Prostate gland (tissue), 2 donors: ENCODE measurements around the gene SRRM2. TPM values are rescaled to one million over a fixed set of nuclear protein-coding genes. Genes with fewer than 3 reads are reported as not detected.

ENCODE experiments used
- DNase-seq: peaks from one replicate; pipeline ENCODE4 v3.0.0-alpha.2; 2019; ENCODE audit warnings: low spot score
- H3K27ac ChIP-seq, 2 donors: fragments of 200-600 bp; sonication (generic); 2 replicates each; pipeline ENCODE4 v1.5.1; 2017 to 2019
- H3K27me3 ChIP-seq: fragments of 200-600 bp; sonication (generic); replicated peaks from 2 replicates; pipeline ENCODE4 v1.5.1; 2019; ENCODE audit not compliant: insufficient read depth
- H3K36me3 ChIP-seq, 2 donors: fragments of 200-600 bp; sonication (generic); 1 replicate in 1 of 2; 2 replicates in 1 of 2; pipeline versions ENCODE4 v1.5.1 to v1.8.1; 2017 to 2019
- H3K4me1 ChIP-seq: fragments of 200-600 bp; sonication (generic); replicated peaks from 2 replicates; pipeline ENCODE4 v1.5.1; 2019
- H3K4me3 ChIP-seq, 2 donors: fragments of 200-600 bp; sonication (generic); 2 replicates each; pipeline ENCODE4 v1.5.1; 2017 to 2019
- H3K9me3 ChIP-seq: fragments of 200-600 bp; sonication (generic); 2 replicates; pipeline ENCODE4 v1.5.1; 2017
- POLR2A ChIP-seq: fragments of 450-650 bp; IDR thresholded peaks from one replicate; pipeline ENCODE4 v1.6.1; 2016; ENCODE audit warnings: antibody characterized with exemption, mild to moderate bottlenecking
- POLR2AphosphoS5 ChIP-seq: sonication (generic); formaldehyde crosslinking; IDR thresholded peaks from one replicate; pipeline ENCODE4 v1.6.1; 2017; ENCODE audit warnings: antibody characterized with exemption
- WGBS: methylation state at CpG from one replicate; pipeline ENCODE4 v1.1.5; 2018; 5-methylcytosine and 5-hydroxymethylcytosine counted together
- intact Hi-C: fragments of 100-400 bp; cut with DNase I; formaldehyde crosslinking; loops from one replicate; pipeline ENCODE4 v1.14.2; 2022
- total RNA-seq, 2 donors: library from RNA; depleted of rRNA; stranded (reverse); fragments of >200 nt; gene quantifications; one replicate each; pipeline ENCODE4 v1.1.0, GENCODE V29; 2016
- TF ChIP-seq, protein P1 (sequence below), 4 experiments: fragments of 200-600 bp in 2 of 4; fragments of 450-650 bp in 2 of 4; sonication (generic) in 2 of 4; IDR thresholded peaks; 1 replicate in 3 of 4; 2 replicates in 1 of 4; pipeline ENCODE4 v1.5.1; 2016 to 2019; ENCODE audit warnings: antibody characterized with exemption in 4 of 4, mild to moderate bottlenecking in 2 of 4, moderate library complexity in 2 of 4

The SRRM2 gene
- total RNA-seq, 2 donors from 2014 or later, result 287 to 714 TPM

DNA sequence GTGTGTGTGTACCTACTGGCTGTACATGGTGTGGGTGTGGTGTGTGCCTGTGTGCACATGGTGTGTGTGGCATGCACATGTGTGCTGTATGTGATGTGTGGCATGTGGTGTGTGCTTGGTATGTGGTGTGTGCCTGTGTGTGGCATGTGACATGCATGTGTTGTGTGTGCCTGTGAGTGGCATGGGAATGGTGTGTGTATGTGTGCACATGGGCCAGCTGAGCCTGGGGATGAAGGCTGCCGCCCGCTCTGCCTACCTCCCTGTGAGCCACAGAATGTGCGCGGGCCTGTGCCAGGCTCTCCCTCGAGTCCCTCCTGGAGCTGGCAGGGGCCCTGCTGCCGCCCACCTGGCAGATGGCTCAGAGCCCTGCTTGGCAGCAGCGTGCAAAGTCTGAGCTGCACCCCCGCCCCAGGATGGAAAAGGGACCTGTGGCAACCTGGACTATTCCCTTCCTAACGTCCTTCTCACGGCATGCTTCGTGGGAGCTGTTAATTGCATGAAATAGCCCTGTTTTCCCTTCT lies 41.7 kb upstream of the SRRM2 start:
- no peak for DNase-seq
- TF ChIP-seq POLR2AphosphoS5 (no peak), POLR2A (no peak)
- TF ChIP-seq, protein P1, sequence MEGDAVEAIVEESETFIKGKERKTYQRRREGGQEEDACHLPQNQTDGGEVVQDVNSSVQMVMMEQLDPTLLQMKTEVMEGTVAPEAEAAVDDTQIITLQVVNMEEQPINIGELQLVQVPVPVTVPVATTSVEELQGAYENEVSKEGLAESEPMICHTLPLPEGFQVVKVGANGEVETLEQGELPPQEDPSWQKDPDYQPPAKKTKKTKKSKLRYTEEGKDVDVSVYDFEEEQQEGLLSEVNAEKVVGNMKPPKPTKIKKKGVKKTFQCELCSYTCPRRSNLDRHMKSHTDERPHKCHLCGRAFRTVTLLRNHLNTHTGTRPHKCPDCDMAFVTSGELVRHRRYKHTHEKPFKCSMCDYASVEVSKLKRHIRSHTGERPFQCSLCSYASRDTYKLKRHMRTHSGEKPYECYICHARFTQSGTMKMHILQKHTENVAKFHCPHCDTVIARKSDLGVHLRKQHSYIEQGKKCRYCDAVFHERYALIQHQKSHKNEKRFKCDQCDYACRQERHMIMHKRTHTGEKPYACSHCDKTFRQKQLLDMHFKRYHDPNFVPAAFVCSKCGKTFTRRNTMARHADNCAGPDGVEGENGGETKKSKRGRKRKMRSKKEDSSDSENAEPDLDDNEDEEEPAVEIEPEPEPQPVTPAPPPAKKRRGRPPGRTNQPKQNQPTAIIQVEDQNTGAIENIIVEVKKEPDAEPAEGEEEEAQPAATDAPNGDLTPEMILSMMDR (IDR thresholded peaks at IDR 0.05), result no peak
- Histone ChIP-seq H3K4me3 (no peak overlapping the region), H3K27ac (no peak overlapping the region), H3K9me3 (no peaks in the 10 kb centered on the region), H3K4me1 (no peaks in the 10 kb centered on the region), H3K27me3 (no peaks in the 10 kb centered on the region), H3K36me3 (no peaks in the 10 kb centered on the region)
- WGBS, result 37% methylated on average over 11 of the region's 11 CpGs
- intact Hi-C loops, result no loop called here

DNA sequence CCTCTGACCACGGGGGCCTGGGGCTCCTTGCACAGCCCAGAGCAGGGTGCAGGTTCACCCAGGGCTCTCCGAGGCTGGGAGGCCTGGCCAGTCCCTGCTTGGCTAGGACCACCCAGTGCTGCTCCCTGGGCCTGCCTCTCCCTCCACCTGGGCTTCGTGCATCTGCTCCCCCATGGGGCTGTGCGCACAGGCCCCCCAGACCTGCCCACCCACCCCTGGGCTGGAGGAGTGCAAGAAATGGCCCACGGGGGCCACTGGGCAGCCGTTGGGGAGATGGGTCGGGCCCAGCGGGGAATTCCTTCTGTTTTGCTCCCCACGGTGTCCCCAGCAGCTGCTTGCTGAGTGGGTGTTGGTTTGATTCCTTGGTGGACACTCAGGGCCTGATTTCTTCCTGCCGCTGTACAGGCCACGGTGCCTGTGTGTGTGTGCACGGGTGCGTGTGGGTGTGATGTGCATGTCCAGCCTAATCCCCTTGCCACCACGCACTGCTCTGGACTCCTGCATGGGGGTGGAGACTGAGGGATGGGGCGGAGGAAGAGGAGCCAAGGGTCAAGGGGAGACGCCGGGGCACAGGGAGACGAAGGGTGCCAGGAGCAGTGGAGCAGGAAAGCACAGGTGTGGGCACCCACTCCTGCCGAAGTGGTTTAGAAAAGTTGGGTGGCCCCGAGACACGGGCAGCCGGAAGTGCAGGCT lies 40.9 kb upstream of the SRRM2 start:
- no peaks in the 10 kb centered on the region for H3K36me3 ChIP-seq
- TF ChIP-seq, protein P1 (IDR thresholded peaks at IDR 0.05), result no peak
- TF ChIP-seq POLR2A (no peak), POLR2AphosphoS5 (no peak)
- no peaks in the 10 kb centered on the region for H3K9me3 ChIP-seq
- no peak for DNase-seq
- intact Hi-C loops, result no loop called here
- no peak overlapping the region for H3K4me3 ChIP-seq
- WGBS, result 63% methylated on average over 20 of the region's 22 CpGs
- no peaks in the 10 kb centered on the region for H3K4me1 ChIP-seq
- H3K27me3 ChIP-seq, result no peaks in the 10 kb centered on the region
- H3K27ac ChIP-seq, result no peak overlapping the region

DNA sequence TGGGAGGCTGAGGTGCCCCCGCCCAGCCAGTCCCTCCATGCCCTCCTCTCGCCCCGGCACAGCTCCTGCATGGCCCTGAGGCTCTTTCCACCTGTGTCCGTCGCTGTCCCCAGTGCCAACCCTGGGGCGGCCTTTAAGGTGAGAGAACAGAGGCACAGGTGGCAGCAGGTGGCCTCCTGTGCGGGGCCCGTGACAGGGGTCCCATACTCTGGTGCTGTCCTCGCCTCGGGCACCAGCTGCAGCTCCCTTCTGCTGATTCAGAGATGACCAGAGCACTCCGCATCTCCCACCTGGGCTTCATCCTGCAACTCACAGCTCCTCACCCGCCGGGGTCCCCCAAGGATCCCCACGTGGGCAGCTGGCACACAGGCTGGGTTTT lies 40.4 kb upstream of the SRRM2 start:
- DNase-seq, result no peak
- WGBS, result 59% methylated on average over 14 of the region's 14 CpGs
- Histone ChIP-seq H3K27ac (no peak overlapping the region), H3K4me3 (no peak overlapping the region), H3K27me3 (no peaks in the 10 kb centered on the region), H3K4me1 (no peaks in the 10 kb centered on the region), H3K36me3 (no peaks in the 10 kb centered on the region), H3K9me3 (no peaks in the 10 kb centered on the region)
- intact Hi-C loops, result no loop called here
- TF ChIP-seq POLR2A, result no peak
- TF ChIP-seq POLR2AphosphoS5, result no peak
- TF ChIP-seq, protein P1 (IDR thresholded peaks at IDR 0.05), result no peak

DNA sequence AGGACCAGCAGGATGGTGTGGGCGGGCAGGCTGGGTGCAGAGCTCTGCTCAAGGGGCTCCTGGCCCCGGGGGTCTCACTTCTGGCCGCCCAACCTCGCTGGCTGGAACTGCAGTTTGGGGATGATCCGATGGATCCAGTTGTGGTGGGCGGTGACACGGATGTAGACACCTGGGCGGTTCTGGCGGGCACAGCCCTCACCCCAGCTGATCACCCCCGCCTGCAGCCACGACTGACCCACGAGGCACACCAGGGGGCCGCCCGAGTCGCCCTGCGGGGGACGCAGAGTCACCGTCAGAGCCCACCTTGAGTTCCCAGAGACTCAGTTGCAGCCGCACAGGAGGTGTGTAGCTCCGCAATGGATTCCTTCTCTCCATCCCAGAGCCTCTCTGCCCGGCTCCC lies 39.9 kb upstream of the SRRM2 start:
- Histone ChIP-seq H3K27ac (no peak overlapping the region), H3K4me3 (no peak overlapping the region), H3K36me3 (no peaks in the 10 kb centered on the region), H3K4me1 (no peaks in the 10 kb centered on the region), H3K9me3 (no peaks in the 10 kb centered on the region), H3K27me3 (no peaks in the 10 kb centered on the region)
- 80% methylated on average over 20 of the region's 21 CpGs for WGBS
- intact Hi-C loops, result no loop called here
- no peak for DNase-seq
- TF ChIP-seq, protein P1 (IDR thresholded peaks at IDR 0.05), result no peak
- TF ChIP-seq POLR2A (no peak), POLR2AphosphoS5 (no peak)

DNA sequence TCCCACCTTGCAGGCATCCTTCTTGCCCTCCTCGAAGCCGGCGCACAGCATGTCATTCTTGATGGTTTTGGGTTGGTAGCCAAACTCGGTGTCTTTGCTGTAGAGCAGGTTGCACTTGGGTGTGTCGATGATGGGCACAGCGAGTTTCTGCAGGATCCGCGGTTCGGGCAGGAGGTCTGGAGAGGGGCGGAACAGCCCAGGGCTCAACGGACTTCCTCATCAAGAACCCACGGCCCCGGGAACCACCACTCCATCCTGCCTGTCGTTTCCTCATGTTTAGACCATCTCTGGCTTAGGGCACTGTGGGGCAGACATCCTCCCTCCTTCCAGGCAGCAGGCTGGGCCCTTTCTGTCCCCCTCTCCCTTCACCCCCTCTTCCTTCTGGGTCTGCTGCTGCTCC lies 38.9 kb upstream of the SRRM2 start:
- Histone ChIP-seq H3K36me3 (no peaks in the 10 kb centered on the region), H3K4me3 (no peak overlapping the region), H3K27ac (no peak overlapping the region), H3K27me3 (no peaks in the 10 kb centered on the region), H3K9me3 (no peaks in the 10 kb centered on the region), H3K4me1 (no peaks in the 10 kb centered on the region)
- WGBS, result 76% methylated on average over 14 of the region's 14 CpGs
- intact Hi-C loops, result no loop called here
- TF ChIP-seq POLR2A (no peak), POLR2AphosphoS5 (no peak)
- TF ChIP-seq, protein P1 (IDR thresholded peaks at IDR 0.05), result no peak
- no peak for DNase-seq
